Epidermal melanocyte (primary cell): Measurements from ENCODE around the gene GNPDA1.

Source experiments
- DNase-seq: peaks from one replicate; pipeline ENCODE4 v3.0.0; 2011; ENCODE audit warnings: low spot score; ENCODE audit not compliant: insufficient read length

Gene GNPDA1

DNA sequence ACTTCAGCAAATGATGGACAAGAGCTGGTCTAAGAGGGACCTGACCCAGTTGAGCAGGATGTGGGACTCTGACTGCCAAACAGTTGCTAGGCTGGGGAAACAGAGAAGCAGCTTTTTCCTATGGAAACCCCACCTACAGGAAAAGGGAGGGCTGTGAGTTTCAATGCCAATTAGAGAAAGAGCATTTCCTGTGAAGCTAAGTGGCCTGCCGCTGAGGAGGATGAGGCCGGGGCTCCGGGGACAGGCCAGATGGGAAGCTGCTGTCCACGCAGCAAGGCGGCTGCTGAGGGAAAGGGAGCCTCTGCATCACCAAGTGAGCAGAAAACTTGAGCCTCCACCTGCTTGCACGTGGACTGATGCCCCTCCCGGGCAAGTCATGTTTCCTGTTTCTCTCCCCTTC lies 54.7 kb downstream of the GNPDA1 start, which contains the start of gene PCDH12:
Gene PCDH12 (minus strand): TSS at position 90 of the 400 bp plus-strand sequence. CDS start 351 bp downstream, outside the sequence.
- no peak for DNase-seq

DNA sequence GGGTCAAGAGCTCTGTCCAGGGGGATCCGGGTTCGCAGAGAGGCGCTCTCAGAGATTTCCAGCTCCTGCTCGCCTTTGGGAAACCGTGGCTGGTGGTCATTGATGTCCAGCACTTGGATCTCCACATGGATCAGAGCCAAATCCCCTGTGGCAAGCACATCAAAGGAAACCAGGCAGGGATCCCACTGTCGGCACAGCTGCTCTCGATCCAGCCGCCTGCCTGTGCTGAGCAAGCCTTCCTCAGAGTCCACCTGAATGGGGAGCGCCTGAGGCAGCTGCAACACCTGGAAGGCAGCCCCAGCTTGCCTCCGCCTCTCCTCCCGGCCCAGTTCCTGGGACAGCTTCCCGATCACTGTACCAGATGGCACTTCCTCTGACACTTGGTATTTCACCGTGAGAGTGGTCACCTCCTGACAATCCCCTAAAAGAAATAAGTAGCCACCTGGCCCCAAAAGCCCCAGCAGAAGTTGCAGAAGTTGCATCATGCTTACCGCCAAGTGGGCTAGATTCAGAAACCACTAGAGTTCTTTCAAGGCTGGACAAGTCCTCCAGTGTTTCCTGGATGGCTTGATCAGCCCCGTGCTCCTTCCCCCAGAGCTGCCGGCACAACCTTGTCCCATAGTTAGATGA lies 55.3 kb downstream of the GNPDA1 start:
- DNase-seq, result no peak

DNA sequence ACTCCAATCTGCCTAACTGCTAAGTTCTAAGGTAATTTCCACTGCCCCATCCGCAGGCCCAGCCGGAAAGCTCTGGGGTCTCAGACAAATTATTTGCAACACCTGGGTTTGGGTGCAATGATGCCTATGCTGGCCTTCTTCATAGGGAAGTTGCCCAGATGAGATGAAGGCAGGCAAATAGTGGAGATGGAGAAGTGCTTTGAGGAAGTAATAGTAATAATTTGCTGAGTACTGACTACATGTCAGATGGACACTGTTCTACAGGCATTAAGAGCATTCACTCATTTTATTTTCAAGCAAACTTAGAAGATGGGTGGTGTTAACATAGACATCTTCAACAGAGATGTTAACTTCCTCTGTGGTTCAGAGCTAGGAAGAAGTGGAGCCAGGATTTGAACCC lies 58.6 kb downstream of the GNPDA1 start:
- DNase-seq, result no peak

DNA sequence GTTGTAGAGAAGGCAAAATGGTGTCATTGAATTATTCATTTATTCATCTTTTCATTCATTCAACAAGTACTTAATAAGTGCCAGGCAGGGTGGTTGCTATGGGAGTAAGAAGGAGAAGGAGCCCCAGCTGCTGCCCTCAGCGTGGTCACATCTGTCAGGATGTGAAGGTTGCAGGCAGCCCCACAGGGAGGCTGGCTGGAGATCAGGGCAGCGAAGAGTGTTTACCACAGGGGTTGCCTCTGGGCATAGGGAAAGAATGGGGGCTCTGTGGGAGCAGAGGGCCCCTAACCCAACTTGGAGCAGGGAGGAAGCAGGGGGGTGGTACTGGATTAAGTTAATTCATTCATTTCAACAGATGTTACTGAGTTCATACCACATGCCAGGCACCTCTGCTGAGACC lies 60.8 kb downstream of the GNPDA1 start:
- no peak for DNase-seq

DNA sequence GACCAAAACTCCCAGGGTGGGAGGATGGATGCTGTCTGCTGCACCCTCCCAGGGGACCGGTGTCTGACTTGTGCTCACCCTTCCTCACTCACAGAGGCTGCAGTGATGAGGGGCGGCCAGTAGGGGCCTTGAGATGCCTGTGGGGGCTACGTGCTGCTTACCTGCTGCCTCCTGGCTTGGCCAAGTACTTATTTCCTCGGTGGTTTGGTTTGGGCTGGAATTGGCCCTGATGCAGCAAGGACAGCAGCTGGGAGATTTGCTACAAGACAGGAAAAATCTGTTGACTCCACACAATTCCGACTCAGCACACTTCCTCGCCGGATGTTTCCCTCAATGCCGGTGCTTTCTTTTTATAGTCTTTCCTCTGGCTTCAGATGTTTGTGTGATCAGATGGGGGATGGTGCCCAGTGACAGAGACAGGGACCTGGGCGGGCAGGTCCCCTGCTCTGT lies 61.5 kb downstream of the GNPDA1 start:
- no peak for DNase-seq
